ENCODE data around the gene OPN1MW.

DNA sequence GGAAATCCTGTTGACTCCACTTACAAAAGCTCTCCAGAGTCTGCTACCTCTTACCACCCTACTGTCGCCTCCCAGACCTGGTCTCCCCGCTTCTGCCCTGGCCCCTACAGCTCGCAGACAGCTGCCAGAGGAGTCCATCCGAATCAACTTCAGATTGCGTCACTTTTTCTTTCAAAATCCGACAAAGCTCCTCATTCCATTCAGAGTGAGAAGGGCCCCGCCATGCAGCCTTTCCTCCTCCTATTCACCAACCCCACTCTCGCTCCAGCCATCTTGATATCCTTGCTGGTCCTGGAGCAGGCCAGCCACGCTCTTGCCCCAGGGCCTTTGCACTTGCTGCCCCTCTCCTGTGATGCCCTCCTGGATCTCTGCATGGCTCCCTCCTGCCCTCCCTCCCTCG lies 43.5 kb upstream of the OPN1MW start:
- TF ChIP-seq ZNF274 (IDR thresholded peaks at IDR 0.05; ENCODE audit: low read depth, low read length) = no peak
- no peak for TF ChIP-seq YY1 (IDR thresholded peaks at IDR 0.05; ENCODE audit: insufficient read depth, insufficient read length)
- no peak for TF ChIP-seq SUZ12 (IDR thresholded peaks at IDR 0.05; ENCODE audit: extremely low read depth, insufficient read depth, insufficient read length)

Data from NT2/D1 (cell line).